HEK293T (cell line): ENCODE results near the gene SELENOM.

Source experiments
- ARNT ChIP-seq: fragments of 450-650 bp; IDR thresholded peaks from 2 replicates; pipeline ENCODE4 v1.6.1; 2017; ENCODE audit warnings: mild to moderate bottlenecking
- BHLHE40 ChIP-seq: fragments of 450-650 bp; IDR thresholded peaks from 2 replicates; pipeline ENCODE4 v1.6.1; 2016; ENCODE audit warnings: mild to moderate bottlenecking, moderate library complexity, borderline replicate concordance
- ELF4 ChIP-seq: fragments of 450-650 bp; IDR thresholded peaks from 2 replicates; pipeline ENCODE4 v1.6.1; 2017; ENCODE audit warnings: antibody characterized with exemption
- FOXA1 ChIP-seq: fragments of 450-650 bp; IDR thresholded peaks from 2 replicates; pipeline ENCODE4 v1.6.1; 2016; ENCODE audit warnings: mild to moderate bottlenecking
- FOXK2 ChIP-seq: fragments of 450-650 bp; IDR thresholded peaks from 2 replicates; pipeline ENCODE4 v1.6.1; 2016; ENCODE audit warnings: mild to moderate bottlenecking
- HDGF ChIP-seq: fragments of 450-650 bp; IDR thresholded peaks from 2 replicates; pipeline ENCODE4 v1.6.1; 2017; ENCODE audit warnings: antibody characterized with exemption, borderline replicate concordance
- L3MBTL2 ChIP-seq: fragments of 450-650 bp; conservative IDR thresholded peaks from 2 replicates; pipeline ENCODE4 v1.6.1; 2016; ENCODE audit warnings: mild to moderate bottlenecking
- PKNOX1 ChIP-seq: fragments of 450-650 bp; IDR thresholded peaks from 2 replicates; pipeline ENCODE4 v1.6.1; 2016
- SP1 ChIP-seq: fragments of 450-650 bp; IDR thresholded peaks from 2 replicates; pipeline ENCODE4 v1.6.1; 2017
- SUZ12 ChIP-seq: fragments of 450-650 bp; IDR thresholded peaks from 2 replicates; pipeline ENCODE4 v1.6.1; 2016; ENCODE audit warnings: mild to moderate bottlenecking
- TARDBP ChIP-seq: fragments of 450-650 bp; IDR thresholded peaks from 2 replicates; pipeline ENCODE4 v1.6.1; 2016
- ZNF384 ChIP-seq: fragments of 450-650 bp; IDR thresholded peaks from 2 replicates; pipeline ENCODE4 v1.6.1; 2016

GRCh38 chr22:31077681-31078080 is 29.7 kb downstream of the SELENOM start:
- no peak for TF ChIP-seq L3MBTL2
- no peak for TF ChIP-seq ARNT
- no peak for TF ChIP-seq SUZ12
- no peak for TF ChIP-seq TARDBP
- TF ChIP-seq PKNOX1, result no peak
- no peak for TF ChIP-seq SP1
- no peak for TF ChIP-seq ELF4
- no peak for TF ChIP-seq FOXK2
- TF ChIP-seq BHLHE40, result no peak
- no peak for TF ChIP-seq FOXA1
- TF ChIP-seq HDGF, result no peak
- no peak for TF ChIP-seq ZNF384
